Measurements from ENCODE around the gene TSSK3.

TSSK3 gene

DNA sequence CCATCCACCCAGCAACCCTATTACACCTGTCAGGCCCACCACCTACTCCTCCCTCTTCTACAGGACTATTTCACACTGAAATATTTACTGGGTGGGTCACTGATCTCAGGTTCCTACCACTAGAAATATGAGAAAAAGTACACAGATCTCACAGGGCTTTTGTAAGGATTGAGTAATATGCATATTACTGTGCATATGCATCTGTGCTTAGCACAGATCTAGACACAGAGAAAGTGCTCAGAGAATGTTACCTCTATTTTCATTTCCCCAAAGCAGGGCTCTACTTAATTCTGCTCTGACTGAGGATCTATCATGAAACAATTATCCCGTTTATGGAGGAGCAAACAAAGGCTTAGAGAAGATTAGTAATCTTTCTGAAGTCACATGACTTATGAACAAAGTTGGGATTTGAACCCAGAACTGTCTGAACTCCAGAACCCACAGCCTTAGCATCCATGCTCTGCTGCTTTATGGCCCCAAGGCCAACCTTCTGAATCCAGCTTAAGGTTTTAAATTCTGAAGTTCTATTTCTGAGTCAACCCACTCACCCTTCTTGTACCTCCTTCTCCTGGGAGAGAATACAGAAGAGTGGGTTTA, 11.8 kb downstream of the TSSK3 start:
- DNase-seq (ENCODE audit: extremely low spot score), result no peak
- TF ChIP-seq, protein P1, sequence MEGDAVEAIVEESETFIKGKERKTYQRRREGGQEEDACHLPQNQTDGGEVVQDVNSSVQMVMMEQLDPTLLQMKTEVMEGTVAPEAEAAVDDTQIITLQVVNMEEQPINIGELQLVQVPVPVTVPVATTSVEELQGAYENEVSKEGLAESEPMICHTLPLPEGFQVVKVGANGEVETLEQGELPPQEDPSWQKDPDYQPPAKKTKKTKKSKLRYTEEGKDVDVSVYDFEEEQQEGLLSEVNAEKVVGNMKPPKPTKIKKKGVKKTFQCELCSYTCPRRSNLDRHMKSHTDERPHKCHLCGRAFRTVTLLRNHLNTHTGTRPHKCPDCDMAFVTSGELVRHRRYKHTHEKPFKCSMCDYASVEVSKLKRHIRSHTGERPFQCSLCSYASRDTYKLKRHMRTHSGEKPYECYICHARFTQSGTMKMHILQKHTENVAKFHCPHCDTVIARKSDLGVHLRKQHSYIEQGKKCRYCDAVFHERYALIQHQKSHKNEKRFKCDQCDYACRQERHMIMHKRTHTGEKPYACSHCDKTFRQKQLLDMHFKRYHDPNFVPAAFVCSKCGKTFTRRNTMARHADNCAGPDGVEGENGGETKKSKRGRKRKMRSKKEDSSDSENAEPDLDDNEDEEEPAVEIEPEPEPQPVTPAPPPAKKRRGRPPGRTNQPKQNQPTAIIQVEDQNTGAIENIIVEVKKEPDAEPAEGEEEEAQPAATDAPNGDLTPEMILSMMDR (IDR thresholded peaks at IDR 0.05; ENCODE audit: control extremely low read depth, extremely low read depth, low read depth, missing control alignments), result no peak
- ChIA-PET POLR2A (no interaction called here), CTCF (interaction anchor here (1.3 to 1.4 kb wide), 2 partner anchors 26 to 126 kb away, joined by 3 to 4 read pairs; no protein-coding TSS in a partner anchor)

GRCh38 chr1:32376199-32376598, 13.9 kb downstream of the TSSK3 start:
- POLR2A ChIA-PET, result interaction anchor here (1.4 kb wide), 1 partner anchor 40 kb away, joined by 6 read pairs; the partner anchor contains the start of gene MARCKSL1
- DNase-seq (ENCODE audit: extremely low spot score), result no peak
- TF ChIP-seq, protein P1 (IDR thresholded peaks at IDR 0.05; ENCODE audit: control extremely low read depth, extremely low read depth, low read depth, missing control alignments), result no peak
- CTCF ChIA-PET, result interaction anchor here (1.1 to 2.1 kb wide), 5 partner anchors 10 to 161 kb away, joined by 3 to 9 read pairs (median 4); partner anchors contain the start of gene BSDC1

DNA sequence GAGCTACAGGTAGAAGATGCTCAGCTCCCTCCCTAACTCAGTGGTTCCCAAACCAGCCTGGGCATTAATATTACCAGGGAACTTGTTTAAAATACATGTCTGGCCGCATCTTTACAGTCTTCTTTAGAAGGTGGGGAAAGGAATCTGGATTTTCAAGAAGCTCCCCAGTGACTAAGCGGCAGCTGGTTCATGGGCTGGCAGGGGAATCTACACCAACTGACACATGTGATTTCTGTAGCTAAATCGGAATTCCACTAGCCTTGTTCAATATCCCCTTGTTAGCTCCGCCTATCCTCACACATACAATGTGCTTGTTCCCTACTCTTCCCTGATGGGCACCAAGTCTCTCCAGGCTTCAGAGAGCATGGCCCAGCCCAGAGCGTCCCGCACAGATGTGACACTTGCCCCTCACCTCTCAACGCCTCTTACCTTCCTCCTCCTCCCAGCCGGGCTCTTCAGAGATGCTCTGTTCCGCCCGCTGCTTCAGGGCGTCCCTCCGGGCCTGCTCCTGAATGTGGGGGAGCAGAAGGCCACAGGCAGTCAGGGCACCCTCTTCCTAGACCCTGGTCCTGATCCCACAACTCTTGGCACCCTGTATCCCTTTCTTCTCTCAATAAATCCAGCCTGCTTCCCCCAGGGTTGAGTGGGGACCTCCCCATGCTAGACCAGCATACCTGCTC, 15.3 kb downstream of the TSSK3 start:
- TF ChIP-seq, protein P1 (IDR thresholded peaks at IDR 0.05; ENCODE audit: control extremely low read depth, extremely low read depth, low read depth, missing control alignments), result no peak
- ChIA-PET POLR2A (interaction anchor here (0.6 to 1.4 kb wide), 3 partner anchors 41 to 338 kb away, joined by 5 to 6 read pairs (median 5); partner anchors contain the start of gene MARCKSL1), CTCF (interaction anchor here (0.7 to 2.1 kb wide), 8 partner anchors 9 to 162 kb away, joined by 3 to 9 read pairs (median 4); partner anchors contain the start of gene BSDC1)
- DNase-seq (ENCODE audit: extremely low spot score), result no peak

DNA sequence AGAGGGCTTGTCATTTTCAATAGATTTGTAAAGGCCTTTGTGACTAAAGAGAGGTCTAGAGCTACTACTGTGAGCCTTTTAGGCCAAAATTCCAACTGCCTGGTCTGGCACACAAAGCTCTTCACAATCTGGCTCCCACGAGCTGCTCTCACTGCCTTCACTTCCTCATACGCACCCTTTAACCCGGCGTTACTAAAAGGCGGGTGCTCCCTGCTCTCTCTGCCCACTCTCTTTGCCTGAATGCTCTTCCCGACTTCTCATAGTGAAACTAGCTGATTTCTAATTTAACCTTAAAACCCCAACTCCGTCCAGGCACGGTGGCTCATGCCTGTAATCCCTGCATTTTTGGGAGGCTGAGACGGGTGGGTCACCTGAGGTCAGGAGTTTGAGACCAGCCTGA, 17.7 kb downstream of the TSSK3 start:
- ChIA-PET CTCF (interaction anchor here (1.2 to 1.4 kb wide), 2 partner anchors 12 to 21 kb away, joined by 3 read pairs; no protein-coding TSS in a partner anchor), POLR2A (no interaction called here)
- TF ChIP-seq, protein P1 (IDR thresholded peaks at IDR 0.05; ENCODE audit: control extremely low read depth, extremely low read depth, low read depth, missing control alignments), result no peak

DNA sequence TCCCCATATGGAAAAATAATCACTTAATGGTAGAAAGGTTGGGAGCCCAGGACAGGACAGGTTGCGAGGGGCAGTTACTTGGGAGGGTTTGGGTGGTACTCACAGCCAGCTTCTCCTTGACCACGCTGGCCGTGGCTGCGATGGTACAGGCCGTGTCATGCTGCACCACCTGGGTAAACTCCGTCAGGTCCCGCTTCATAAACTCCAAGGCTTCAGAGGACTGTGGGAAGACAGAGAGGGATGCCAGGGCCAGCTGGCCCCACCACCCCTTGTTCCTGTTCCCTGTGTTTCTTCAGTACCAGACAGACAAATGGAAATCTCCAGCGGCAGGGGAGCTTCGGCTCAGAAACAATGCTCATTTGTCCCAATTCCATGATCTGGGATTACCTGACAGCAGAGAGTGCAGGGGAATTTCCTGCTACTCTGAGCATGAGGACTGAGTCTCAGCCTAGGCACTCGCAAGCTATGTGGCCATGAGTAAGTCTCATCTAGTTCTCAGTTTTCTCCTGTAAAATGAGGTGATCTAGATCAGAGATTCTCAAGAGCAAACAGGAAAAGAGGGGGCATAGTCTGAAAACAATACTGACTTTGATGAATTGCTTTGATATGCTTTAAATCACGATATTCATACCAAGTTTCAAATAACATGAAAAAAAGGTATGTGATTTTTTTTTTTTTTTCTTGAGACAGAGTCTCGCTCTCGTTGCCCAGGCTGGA, 24.5 kb downstream of the TSSK3 start:
- ChIA-PET CTCF (interaction anchor here (0.8 to 2.5 kb wide), 6 partner anchors 10 to 385 kb away, joined by 3 to 15 read pairs (median 4); no protein-coding TSS in a partner anchor), POLR2A (interaction anchor here (1.6 kb wide), 1 partner anchor 51 kb away, joined by 8 read pairs; the partner anchor contains the start of gene MARCKSL1)
- TF ChIP-seq, protein P1 (IDR thresholded peaks at IDR 0.05; ENCODE audit: control extremely low read depth, extremely low read depth, low read depth, missing control alignments), result no peak
- DNase-seq (ENCODE audit: extremely low spot score), result no peak

More for the DNA sequence above, 17.7 kb downstream of the TSSK3 start:
- no peak for DNase-seq (ENCODE audit: extremely low spot score)

DNA sequence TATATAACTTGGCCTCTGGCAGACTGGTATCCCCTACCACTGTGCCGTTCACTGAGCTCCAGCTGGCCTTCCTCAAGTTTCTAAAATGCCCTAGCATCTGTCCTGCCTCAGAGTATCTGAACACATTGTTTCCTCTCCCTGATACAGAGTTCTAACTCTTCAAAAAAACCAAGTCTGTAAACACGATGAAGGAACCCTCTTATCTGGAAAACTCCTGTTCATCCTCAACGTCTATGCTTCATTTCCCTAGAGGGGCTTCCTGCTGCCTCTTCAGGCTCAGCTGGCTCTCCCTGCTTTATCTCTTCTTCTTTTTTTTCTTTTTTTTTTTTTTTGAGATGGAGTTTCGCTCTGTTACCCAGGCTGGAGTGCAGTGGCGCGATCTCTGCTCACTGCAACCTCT, 26.3 kb downstream of the TSSK3 start:
- CTCF ChIA-PET, result interaction anchor here (0.8 to 1.5 kb wide), 2 partner anchors 11 to 27 kb away, joined by 3 to 4 read pairs; no protein-coding TSS in a partner anchor
- TF ChIP-seq, protein P1 (IDR thresholded peaks at IDR 0.05; ENCODE audit: control extremely low read depth, extremely low read depth, low read depth, missing control alignments), result no peak
- no peak for DNase-seq (ENCODE audit: extremely low spot score)
- POLR2A ChIA-PET, result interaction anchor here (2.2 kb wide), 1 partner anchor 53 kb away, joined by 8 read pairs; the partner anchor contains the start of gene MARCKSL1

All from GM10248 (cell line).